IPS DF 4.7 (cell line): ENCODE measurements around the gene TXN.

Source experiments
- DNase-seq: peaks from one replicate; pipeline ENCODE4 v3.0.0-alpha.2; 2013; ENCODE audit warnings: low spot score; ENCODE audit errors: extremely low read depth

TXN gene

DNA sequence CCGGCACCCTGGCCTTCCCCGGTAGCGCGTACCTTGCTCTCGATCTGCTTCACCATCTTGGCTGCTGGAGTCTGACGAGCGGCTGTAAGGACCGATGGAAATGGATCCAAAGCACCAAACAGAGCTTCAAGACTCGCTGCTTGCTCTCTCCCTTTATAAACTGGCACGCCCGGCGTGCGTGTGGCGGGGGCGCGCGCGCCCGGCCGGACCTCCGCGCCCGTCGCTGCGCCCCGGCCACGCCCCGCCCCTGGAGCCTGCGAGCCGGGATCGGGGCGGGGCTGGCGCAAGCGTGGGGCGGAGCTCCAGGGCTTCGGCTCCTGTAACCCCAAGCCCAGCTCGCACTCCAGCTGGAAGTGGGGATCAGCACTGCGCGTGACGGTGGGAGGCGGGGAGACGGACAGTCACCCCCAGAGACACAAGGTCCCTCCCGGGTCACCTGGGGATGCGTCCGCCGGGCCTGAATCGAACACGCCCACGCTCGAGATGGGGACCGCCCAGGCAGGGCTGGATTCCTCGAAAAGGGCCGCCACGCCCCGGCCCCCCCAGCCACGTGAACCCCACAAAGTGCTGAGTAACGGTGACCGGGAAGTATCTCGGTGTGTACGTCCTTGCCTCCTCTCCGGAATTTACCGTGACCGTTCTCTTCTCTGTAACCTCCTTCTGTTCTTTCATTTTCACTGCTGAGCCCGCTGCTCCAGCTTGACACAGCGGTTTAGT, at the start of gene TXN:
Gene TXN (minus strand): TSS at position 128 of the 717 bp plus-strand sequence. CDS start 72 bp downstream, at position 56.
- no peak for DNase-seq

- DNase-seq, result no peak
Observed at GRCh38 chr9:110303133-110303532, 46.8 kb upstream of the TXN start.

GRCh38 chr9:110298043-110298605, 41.8 kb upstream of the TXN start:
- no peak for DNase-seq

DNA sequence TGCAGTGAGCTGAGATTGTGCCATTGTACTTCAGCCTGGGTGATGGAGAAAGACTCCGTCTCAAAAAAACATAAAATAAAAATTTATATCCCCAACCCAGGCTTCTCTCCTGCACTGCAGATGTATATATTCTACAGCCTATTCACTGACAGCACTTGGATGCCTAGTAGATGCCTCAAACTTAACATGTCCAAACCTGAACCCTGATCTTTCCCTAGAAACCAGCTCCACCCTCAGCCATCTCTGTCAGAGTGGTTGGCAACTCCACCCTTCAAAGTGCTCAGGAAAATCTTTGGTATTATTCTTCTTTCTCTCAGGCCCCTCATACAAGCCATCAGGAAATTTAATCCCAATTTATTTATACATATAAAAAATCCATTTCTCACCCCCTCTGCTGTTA, 36.9 kb upstream of the TXN start:
- DNase-seq, result no peak

- DNase-seq, result no peak
Observed at GRCh38 chr9:110291921-110292557, 35.7 kb upstream of the TXN start.

GRCh38 chr9:110290001-110290400, 33.7 kb upstream of the TXN start:
- DNase-seq, result no peak

DNA sequence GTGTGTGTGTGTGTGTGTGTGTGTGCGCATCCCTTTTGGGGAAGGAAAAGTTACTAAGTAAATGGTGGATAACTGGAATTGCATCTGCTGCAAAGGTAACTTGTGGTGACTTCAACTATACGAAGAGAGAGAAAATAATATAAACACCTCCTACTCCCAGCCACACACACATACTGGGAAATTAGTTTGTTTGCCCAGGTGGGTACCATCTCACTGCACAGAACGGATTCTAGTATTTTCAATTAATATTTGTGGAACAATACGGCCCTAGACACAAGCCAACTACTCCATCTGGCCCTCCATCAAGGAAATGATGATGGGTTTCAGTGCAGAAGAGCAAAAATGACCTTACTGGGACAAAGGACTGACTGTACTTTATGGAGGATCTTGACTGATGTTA, 32.2 kb upstream of the TXN start:
- DNase-seq, result no peak

- no peak for DNase-seq
Observed at GRCh38 chr9:110287289-110287680, 31.0 kb upstream of the TXN start.

DNA sequence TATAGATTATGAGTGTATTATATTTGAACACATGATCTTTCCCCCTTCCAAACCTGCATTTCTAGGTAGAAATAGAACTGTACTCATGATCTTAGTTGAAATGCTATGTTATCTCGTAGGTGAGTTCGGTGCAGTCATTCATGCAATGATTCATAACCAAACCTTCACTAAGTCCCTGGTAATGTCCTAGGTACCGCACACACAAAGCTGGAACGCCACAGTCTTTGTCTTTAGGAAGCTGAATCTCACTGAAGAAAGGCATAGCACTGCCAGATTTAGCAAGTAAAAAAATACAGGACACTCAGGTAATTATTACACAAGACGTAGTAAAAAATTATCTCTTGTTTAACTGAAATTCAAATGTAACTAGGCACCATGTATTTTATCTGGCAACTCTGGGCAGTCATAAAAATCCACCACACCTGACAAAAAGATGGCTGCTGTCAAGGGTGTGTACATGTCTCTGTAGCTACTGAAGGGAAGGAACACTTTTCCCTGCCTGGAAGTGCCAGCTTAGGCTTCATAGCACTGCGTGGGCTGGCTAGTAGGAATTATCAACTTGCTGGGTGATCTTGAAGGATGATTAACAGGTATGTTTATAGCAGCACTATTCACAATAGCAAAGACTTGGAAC, 28.0 kb upstream of the TXN start:
- no peak for DNase-seq

DNA sequence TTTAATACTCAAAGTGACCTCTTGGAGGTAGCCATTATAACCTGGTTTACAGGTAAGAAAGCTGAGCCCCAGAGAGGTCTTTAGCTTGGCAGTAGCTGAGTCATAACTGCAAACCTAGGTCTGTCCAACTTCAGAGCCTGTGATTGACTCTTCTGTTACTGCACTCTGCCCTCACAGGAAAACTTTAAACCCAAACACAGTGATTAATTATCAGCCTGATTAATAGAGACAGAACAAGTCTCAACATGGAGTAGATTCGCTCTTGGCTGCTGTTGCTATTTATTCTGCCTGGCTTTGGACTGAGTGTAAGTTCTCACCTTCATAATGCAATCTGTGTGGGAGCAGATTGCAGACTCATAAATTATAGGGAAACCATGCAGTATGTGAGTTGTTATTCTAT, 27.4 kb upstream of the TXN start:
- DNase-seq, result no peak

DNA sequence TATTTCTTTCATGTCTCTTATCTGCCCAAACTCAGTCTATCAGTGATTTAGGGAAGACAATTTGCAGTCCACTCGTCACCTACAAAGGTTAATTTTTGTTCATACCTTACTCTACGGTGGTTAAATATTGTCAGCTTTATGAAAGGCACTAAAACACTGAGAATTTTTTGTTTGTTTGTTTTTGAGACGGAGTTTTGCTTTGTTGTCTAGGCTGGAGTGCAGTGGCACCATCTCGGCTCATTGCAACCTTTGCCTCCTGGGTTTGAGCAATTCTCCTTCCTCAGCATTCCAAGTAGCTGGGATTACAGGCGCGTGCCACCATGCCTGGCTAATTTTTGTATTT, 26.4 kb upstream of the TXN start:
- DNase-seq, result no peak

- DNase-seq, result no peak
Observed at GRCh38 chr9:110282018-110282738, 25.9 kb upstream of the TXN start.

GRCh38 chr9:110278080-110278707, 21.9 kb upstream of the TXN start:
- DNase-seq, result no peak

DNA sequence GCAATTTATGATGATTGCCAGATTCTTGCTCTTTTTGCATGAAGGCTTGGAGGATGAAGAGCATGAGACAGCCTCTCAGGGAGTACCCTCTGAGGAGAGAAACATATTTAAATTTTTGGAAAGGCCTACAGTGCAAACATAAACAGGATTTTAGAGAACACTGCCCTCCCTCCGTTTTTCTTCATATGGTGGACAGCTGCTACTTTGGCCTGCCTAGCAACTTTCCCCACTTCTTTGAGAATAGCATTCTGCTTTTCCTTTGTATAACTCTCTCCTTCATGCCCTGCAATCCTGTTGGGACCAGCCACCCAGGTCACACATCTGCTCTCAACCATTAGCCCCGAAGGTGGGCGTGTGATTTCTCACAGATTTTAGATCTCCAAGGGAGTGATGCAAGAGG, 20.5 kb upstream of the TXN start:
- DNase-seq, result no peak

DNA sequence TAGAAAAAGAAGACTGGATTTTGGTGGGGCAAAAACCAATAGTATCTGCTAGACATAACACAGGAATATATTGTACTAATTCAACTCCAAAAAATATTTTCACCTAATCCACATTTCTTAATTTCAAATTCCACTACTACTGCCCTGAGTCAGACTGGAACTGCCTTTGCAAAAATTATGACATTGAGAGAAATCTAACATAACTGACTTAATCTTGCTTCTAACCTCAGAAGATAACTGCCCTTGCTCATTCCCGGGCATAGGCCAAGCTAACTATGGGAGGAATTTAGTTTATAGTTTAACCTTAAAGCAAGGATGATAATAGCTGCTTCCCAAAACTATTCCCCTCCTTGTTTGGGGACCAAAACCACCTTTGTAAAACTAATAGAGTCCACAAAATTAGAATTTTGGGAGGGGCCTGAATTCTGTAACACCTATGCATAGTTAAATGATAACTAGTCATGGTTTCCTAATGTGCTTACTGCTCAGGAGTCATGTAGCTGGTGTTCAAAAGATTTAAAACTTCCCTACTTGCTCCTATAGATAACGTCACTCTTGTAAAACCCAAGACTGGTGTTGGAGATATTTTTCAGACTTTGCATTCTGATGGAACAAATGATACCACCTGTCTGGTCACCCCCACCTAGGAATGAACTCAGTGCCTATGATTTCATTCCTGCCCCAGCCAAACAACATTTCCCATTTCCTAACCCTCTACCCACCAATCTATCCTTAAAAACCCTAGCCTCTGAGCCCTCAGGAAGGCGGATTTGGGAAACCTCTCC, 14.1 kb upstream of the TXN start:
- DNase-seq, result no peak

DNA sequence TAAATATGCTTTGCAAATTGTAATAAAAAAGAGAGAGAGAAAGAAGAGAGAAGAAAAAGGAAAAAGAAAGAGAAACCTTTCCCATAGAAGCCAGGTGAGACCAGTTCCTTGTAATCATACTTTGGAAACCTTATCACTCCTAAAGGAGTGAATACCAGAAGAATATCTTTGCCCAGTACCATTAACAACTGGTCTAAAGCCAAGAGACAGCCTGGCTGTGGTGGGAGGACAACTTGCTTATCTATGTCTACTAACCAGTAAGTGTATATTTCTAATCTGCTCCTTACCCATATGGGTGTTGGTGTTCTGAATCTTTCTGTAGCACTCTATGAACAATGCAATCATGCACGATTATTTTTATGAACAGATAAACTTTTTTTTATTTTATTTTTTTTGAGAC, 10.5 kb upstream of the TXN start:
- no peak for DNase-seq

DNA sequence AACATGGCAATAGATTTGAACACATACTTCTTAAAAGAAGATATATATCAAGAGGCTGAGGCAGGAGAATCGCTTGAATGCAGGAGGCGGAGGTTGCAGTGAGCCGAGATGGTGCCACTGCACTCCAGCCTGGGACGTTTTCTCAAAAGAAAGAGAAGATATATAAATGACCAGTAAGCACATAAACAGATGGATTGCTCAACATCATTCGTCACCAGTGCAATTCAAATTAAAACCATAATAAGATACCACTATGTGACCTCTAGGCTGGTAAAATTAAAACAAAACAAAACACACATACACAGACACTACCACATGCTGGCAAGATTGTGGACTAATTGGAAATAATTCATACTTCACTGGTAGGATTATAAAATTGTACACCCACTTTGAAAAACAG, 5.3 kb upstream of the TXN start:
- no peak for DNase-seq

DNA sequence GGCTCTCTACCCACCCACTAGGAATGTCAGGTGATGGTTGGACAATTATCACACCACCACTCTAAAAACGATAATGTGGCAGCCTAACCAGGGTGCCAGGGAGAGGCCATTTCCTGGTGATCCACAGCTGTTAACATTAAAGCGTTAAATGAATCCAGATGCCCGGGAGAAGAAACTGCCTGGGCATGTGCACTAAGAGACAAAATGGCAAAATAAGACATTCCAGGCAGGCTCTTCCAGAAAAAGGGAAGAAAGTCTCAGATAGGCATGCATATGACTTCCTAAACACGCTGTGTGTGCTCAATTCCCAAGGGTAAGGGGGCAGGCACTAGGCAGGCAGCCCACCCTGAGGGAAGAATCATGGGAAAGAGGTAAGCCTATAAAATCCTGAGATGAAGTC, 4.6 kb upstream of the TXN start:
- DNase-seq, result no peak

DNA sequence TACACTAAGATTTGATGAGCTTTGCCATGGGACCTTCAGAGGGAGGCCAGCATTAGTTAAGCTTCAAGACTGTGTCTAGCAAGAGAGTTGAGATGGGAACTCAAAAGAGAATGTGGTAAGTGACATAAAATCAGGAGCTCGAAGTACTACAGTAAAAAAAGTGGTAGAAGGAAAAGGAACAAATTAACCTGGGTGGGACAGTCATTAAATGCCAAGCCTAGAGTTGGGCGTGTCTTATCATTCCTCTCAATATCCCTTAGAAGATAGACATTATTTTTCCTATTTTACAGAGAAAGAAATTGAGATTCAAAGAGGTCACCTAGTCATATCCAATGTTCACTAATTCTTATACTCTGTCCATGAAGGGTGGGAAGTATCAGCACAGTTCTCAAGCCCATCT, 3.3 kb upstream of the TXN start:
- DNase-seq, result no peak

- DNase-seq, result no peak
Observed at GRCh38 chr9:110258690-110259091, 2.4 kb upstream of the TXN start.

DNA sequence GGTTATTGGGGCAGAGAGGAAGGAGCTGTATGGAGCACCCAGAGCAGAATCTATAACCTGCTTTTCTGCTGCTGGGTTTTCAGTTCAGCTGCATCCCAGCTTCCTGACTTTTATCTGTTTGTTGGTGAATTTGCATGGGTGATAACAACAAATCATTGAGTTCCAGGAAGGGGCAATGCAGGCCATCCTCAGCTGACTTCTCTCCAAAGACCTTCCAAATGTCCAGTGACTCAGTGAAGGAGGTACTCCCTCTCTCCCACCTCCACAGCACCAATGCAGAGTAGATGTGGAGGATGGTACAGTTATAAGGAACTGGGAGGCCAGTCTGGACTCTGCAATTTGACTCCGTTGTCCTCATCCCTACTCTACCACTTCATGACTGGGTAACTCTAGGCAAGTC, 1.6 kb upstream of the TXN start:
- DNase-seq, result no peak
